Astrocyte (in vitro differentiated cells and primary cell): ENCODE measurements around the gene ADAMTS13.

Experiments
- CTCF ChIP-seq: IDR thresholded peaks from 2 replicates; pipeline ENCODE4 v1.5.1; 2011; ENCODE audit warnings: low read depth, mild to moderate bottlenecking, inconsistent platforms, low read length, moderate library complexity; ENCODE audit not compliant: insufficient read depth
- EZH2 ChIP-seq: IDR thresholded peaks from 2 replicates; pipeline ENCODE4 v1.6.1; 2012; ENCODE audit warnings: mild to moderate bottlenecking, low read length, inconsistent platforms; ENCODE audit not compliant: insufficient read depth

- TF ChIP-seq CTCF (no peak), EZH2 (no peak)
Observed at GRCh38 chr9:133461975-133462374, 39.8 kb downstream of the ADAMTS13 start.
